K562 (cell line): ENCODE measurements around the gene CDK4. TPM values are rescaled to one million over a fixed set of nuclear protein-coding genes. Genes with fewer than 3 reads are reported as not detected.

Experiments
- ATAC-seq: fragments of 200-7000 bp; cut with Tn5 transposase; 3 replicates; pipeline ENCODE4 v1.9.1; 2020; ENCODE audit warnings: moderate library complexity
- BruUV-seq: library from RNA; stranded (reverse); fragments of 400-500 nt; replicated peaks from 2 replicates; lab custom pipeline; 2021; lab: Mats Ljungman, UMichigan
- CTCF ChIA-PET: fragments of 300-600 bp; formaldehyde crosslinking; extraction: SDS; loops from one replicate; lab custom pipeline; 2021; ENCODE audit warnings: low intra/inter-chr PET ratio; lab: Yijun Ruan, JAX
- POLR2A ChIA-PET: fragments of 300-600, 350-650 bp; sonication (Branson Sonifier 250); formaldehyde crosslinking; extraction: SDS; loops from one replicate; lab custom pipeline; 2021; ENCODE audit warnings: antibody characterized with exemption, inconsistent platforms; lab: Yijun Ruan, JAX
- DNase-seq, 4 experiments: peaks; one replicate each; pipeline versions ENCODE4 v3.0.0 to v3.0.0-alpha.2; 2011 to 2018; ENCODE audit warnings: low spot score in 3 of 4, mixed read lengths in 3 of 4; ENCODE audit errors: extremely low read depth in 1 of 4
- FAIRE-seq: peaks from 2 replicates; lab custom pipeline; 2011; peaks lifted over from hg19 to GRCh38; lab: Jason Lieb, UNC
- H2AFZ ChIP-seq: 2 replicates; pipeline ENCODE4 v1.6.0; 2011; ENCODE audit warnings: low read depth, low read length, control low read depth, inconsistent platforms
- H3K27ac ChIP-seq: fragments of 200-600 bp; 3 replicates; pipeline ENCODE4 v1.8.0; 2011; ENCODE audit warnings: low read depth, mild to moderate bottlenecking, control low read depth, inconsistent platforms, low read length, moderate library complexity, mixed read lengths; ENCODE audit errors: extremely low read depth
- H3K27me3 ChIP-seq, 2 experiments: fragments of 300-600 bp in 1 of 2; 2 replicates in 1 of 2; 3 replicates in 1 of 2; pipeline versions ENCODE4 v1.6.0 to v1.8.0; 2011; ENCODE audit warnings: inconsistent platforms in 2 of 2, low read length in 2 of 2, mild to moderate bottlenecking in 1 of 2, mixed read lengths in 1 of 2, moderate library complexity in 1 of 2; ENCODE audit not compliant: control insufficient read depth in 2 of 2, insufficient read depth in 2 of 2
- H3K36me3 ChIP-seq: fragments of 300-600 bp; 3 replicates; pipeline ENCODE4 v1.8.0; 2011; ENCODE audit warnings: mild to moderate bottlenecking, low read length, inconsistent platforms; ENCODE audit not compliant: control insufficient read depth, insufficient read depth
- H3K4me1 ChIP-seq, 2 experiments: fragments of 200-600 bp in 1 of 2; replicated peaks in 1 of 2; 2 replicates in 1 of 2; 3 replicates in 1 of 2; pipeline versions ENCODE4 v1.5.1 to v1.8.0; 2011; ENCODE audit warnings: inconsistent platforms in 2 of 2, low read length in 2 of 2, mild to moderate bottlenecking in 1 of 2, mixed read lengths in 1 of 2, moderate library complexity in 1 of 2; ENCODE audit not compliant: control insufficient read depth in 2 of 2, insufficient read depth in 2 of 2
- H3K4me2 ChIP-seq: 2 replicates; pipeline ENCODE4 v1.6.1; 2011; ENCODE audit warnings: low read length, control low read depth, inconsistent platforms, mixed read lengths; ENCODE audit not compliant: insufficient read depth
- H3K4me3 ChIP-seq: fragments of 200-600 bp; sonication (generic), shearing (Covaris generic); 2 replicates; pipeline ENCODE4 v1.5.1; 2016; ENCODE audit warnings: control low read depth, inconsistent platforms
- H3K79me2 ChIP-seq: fragments of 200-600 bp; 3 replicates; pipeline ENCODE4 v1.8.0; 2011; ENCODE audit warnings: low read length, inconsistent platforms; ENCODE audit not compliant: control insufficient read depth, insufficient read depth
- H3K9ac ChIP-seq, 2 experiments: 2 replicates each; pipeline versions ENCODE4 v1.6.0 to v1.6.1; 2011; ENCODE audit warnings: low read depth in 2 of 2, low read length in 2 of 2, control low read depth in 1 of 2, inconsistent platforms in 1 of 2, mild to moderate bottlenecking in 1 of 2, mixed read lengths in 1 of 2; ENCODE audit not compliant: insufficient read depth in 1 of 2
- H3K9me1 ChIP-seq: one replicate; pipeline ENCODE4 v1.6.0; 2011; ENCODE audit warnings: inconsistent platforms, mild to moderate bottlenecking, low read length, moderate library complexity; ENCODE audit not compliant: control insufficient read depth, insufficient read depth
- H3K9me3 ChIP-seq: replicated peaks from 2 replicates; pipeline ENCODE4 v1.5.1; 2011; ENCODE audit warnings: low read depth, low read length, inconsistent platforms; ENCODE audit not compliant: control insufficient read depth, insufficient read depth
- H4K20me1 ChIP-seq: replicated peaks from 2 replicates; pipeline ENCODE4 v1.6.1; 2011; ENCODE audit warnings: low read length, inconsistent platforms, mixed read lengths; ENCODE audit not compliant: control insufficient read depth, insufficient read depth
- PKNOX1 ChIP-seq: fragments of 450-650 bp; IDR thresholded peaks from 2 replicates; pipeline ENCODE4 v1.6.1; 2016
- RFX5 ChIP-seq: IDR thresholded peaks from 2 replicates; pipeline ENCODE4 v1.6.1; 2011; ENCODE audit warnings: low read depth, mild to moderate bottlenecking, improper control_type of control experiment, low read length
- WGBS: fragments of 100-300 bp; shearing (Covaris generic); methylation state at CpG from one replicate; pipeline ENCODE4 v1.1.6; 2016; ENCODE audit warnings: low coverage, mixed read lengths; ENCODE audit not compliant: insufficient coverage; ENCODE audit errors: missing lambda C conversion rate; 5-methylcytosine and 5-hydroxymethylcytosine counted together
- in situ Hi-C: fragments of 300-500 bp; cut with MboI; formaldehyde crosslinking; loops from 4 replicates; pipeline ENCODE4 v1.15.0; 2018; ENCODE audit warnings: inconsistent platforms, mixed read lengths
- intact Hi-C: fragments of 100-400 bp; cut with micrococcal nuclease; formaldehyde crosslinking; loops from 2 replicates; pipeline ENCODE4 v1.14.2; 2022
- polyA plus RNA-seq, 8 experiments: library from polyadenylated mRNA; depleted of rRNA in 4 of 8; stranded (reverse) in 5 of 8; unstranded in 3 of 8; fragments of >200 nt; fragmentation: Nextera tagmentation in 2 of 8; fragmentation: Illumina TruSeq in 1 of 8; extraction: Ambion mirVana in 2 of 8; extraction: Trizol in 1 of 8; gene quantifications; 2 replicates each; pipeline versions ENCODE4 v1.2.1 to v1.2.3, GENCODE V29; 2011 to 2014; ENCODE audit warnings: inconsistent platforms in 1 of 8, missing spikeins in 1 of 8
- total RNA-seq, 7 experiments: library from RNA; depleted of rRNA in 6 of 7; stranded (reverse); fragments of >200 nt in 6 of 7; fragmentation: Illumina TruSeq in 2 of 7; extraction: Trizol in 2 of 7; gene quantifications; 2 replicates each; pipeline versions ENCODE4 v1.2.1 to v1.2.3, GENCODE V29; 2011 to 2021; ENCODE audit warnings: low replicate concordance in 1 of 7

The CDK4 gene
- total and polyA plus RNA-seq, 9 of the 15 experiments (the other 6 are each of a cell fraction or from before 2014, with no cell fraction given): 37.8 to 436 (median 238) TPM

GRCh38 chr12:57732726-57733593 lies 19.1 kb downstream of the CDK4 start:
- ChIA-PET POLR2A (interaction anchor here (0.6 to 1.5 kb wide), 7 partner anchors 11 to 214 kb away, joined by 3 to 6 read pairs (median 4); partner anchors contain the start of genes CDK4 and TSPAN31), CTCF (interaction anchor here (1.8 kb wide), 1 partner anchor 149 kb away, joined by 4 read pairs; no protein-coding TSS in a partner anchor)
- Histone ChIP-seq H3K36me3 (no peaks in the 10 kb centered on the region), H3K27ac (no peak overlapping the region), H3K4me2 (no peak overlapping the region), H3K79me2 (no peaks in the 10 kb centered on the region), H2AFZ (no peak overlapping the region), H3K9me3 (no peaks in the 10 kb centered on the region), H4K20me1 (no peaks in the 10 kb centered on the region; the same call in 1 of the 2 replicates), H3K9me1 (peaks cover 4% of the 10 kb centered on the region), H3K4me3 (no peak overlapping the region), H3K9ac (no peak overlapping the region), H3K4me1 (peaks cover 9 to 23% of the 10 kb centered on the region in 2 experiments; a peak in 4 of 5 replicates), H3K27me3 (peaks cover 35 to 64% of the 10 kb centered on the region in 2 experiments)
- BruUV-seq: no TSS peak
- 0 out of 2 replicates have a peak, but pooled peaks have one; percentile 8 for TF ChIP-seq PKNOX1
- TF ChIP-seq RFX5: no peak
- FAIRE-seq (no peak), DNase-seq (no peak), ATAC-seq (no peak)
- in situ Hi-C loops: loop anchor here (5.0 kb wide), 1 partner anchor 106 kb away; no protein-coding TSS in a partner anchor
- 21% methylated on average over 11 of the region's 11 CpGs for WGBS
- intact Hi-C loops: no loop called here
